Heart left ventricle (tissue), 13 donors: ENCODE measurements around the gene RAB20.

Experiments used
- CTCF ChIP-seq, 12 donors: fragments of 200-600 bp; sonication (generic) in 4 of 12; IDR thresholded peaks; one replicate each; pipeline versions ENCODE4 v1.5.0 to v1.8.0; 2018 to 2022; ENCODE audit warnings: antibody characterized with exemption in 12 of 12, mild to moderate bottlenecking in 5 of 12
- POLR2A ChIP-seq, 2 donors: fragments of 450-650 bp; IDR thresholded peaks; one replicate each; pipeline ENCODE4 v1.6.1; 2017; ENCODE audit warnings: antibody characterized with exemption in 2 of 2, mild to moderate bottlenecking in 2 of 2, moderate library complexity in 2 of 2
- donor health status: ischemic (EF 13 %, LVEDD 7.1; RV severe dilation, severe dysfunction).
- donor health status: DM: no; HTN: yes; CAD: no.
- donor health status: DM: no; HTN: no; CAD: no.
- donor health status: ischemic (EF 25% LVEDD 6.9; RV normal size, moderate dysfunction).
- donor health status: ischemic (EF 25% LVEDD 5.7; RV mildly dilated, moderate dysfunction).
- donor health status: ischemic (EF 35%, LVEDD 5.7; RV mildly dilated, moderate dysfunction).
- donor health status: nonischemic (EF 11% LVEDD 7.7; RV severe dilation, severe dysfunction).
- donor health status: DM: yes; HTN: yes; CAD: no.
- donor health status: PGD.
- donor health status: ischemic (EF 29% LVEDD 5.4; RV normal size, mild dysfunction).
- donor health status: nonischemic (EF 23%, LVEDD 6.1; RV moderate dilation, normal function).

DNA sequence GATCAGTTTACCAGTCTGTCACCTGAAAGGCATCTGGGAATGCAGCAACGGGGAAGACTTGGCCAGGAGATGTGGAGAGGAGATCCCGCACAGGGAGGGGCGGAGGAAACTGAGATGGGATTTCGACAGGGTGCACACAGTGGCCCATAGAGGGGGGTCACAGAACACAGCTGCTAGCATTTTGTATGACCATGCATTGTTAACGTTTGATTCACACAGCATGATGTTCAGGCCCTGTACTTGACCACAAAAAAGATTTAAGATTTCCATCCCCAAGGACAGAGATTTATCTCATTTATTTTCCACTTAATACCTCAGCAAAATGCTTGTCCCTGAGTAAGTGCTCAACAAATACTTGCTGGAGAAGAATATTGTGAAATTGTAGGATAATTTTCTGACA is 63.2 kb downstream of the RAB20 start:
- TF ChIP-seq POLR2A (IDR thresholded peaks at IDR 0.05) (no peak), CTCF (IDR thresholded peaks at IDR 0.05) (no peak)
